DOHH2 (cell line): ENCODE results near the gene CHN2.

ENCODE experiments used
- H3F3A ChIP-seq: fragments of 200-600 bp; sonication (generic), shearing (Covaris generic); 2 replicates; pipeline ENCODE4 v1.6.0; 2016; ENCODE audit warnings: antibody characterized with exemption, mild to moderate bottlenecking; ENCODE audit not compliant: control insufficient read depth, insufficient read depth
- H3K27ac ChIP-seq: fragments of 200-600 bp; sonication (generic); 2 replicates; pipeline ENCODE4 v1.5.1; 2014; ENCODE audit warnings: low read depth, mild to moderate bottlenecking, low read length, moderate library complexity
- H3K27me3 ChIP-seq: fragments of 200-600 bp; sonication (generic); 2 replicates; pipeline ENCODE4 v1.6.1; 2014; ENCODE audit warnings: mild to moderate bottlenecking, low read length, mixed read lengths; ENCODE audit not compliant: control insufficient read depth
- H3K36me3 ChIP-seq: fragments of 200-600 bp; sonication (generic); 2 replicates; pipeline ENCODE4 v1.6.1; 2014; ENCODE audit warnings: mild to moderate bottlenecking, low read length, moderate library complexity, mixed read lengths; ENCODE audit not compliant: control insufficient read depth
- H3K4me1 ChIP-seq: fragments of 200-600 bp; sonication (generic); 2 replicates; pipeline ENCODE4 v1.6.1; 2014; ENCODE audit warnings: mild to moderate bottlenecking, low read length, mixed read lengths; ENCODE audit not compliant: control insufficient read depth
- H3K4me2 ChIP-seq: fragments of 200-600 bp; sonication (generic); 2 replicates; pipeline ENCODE4 v1.6.0; 2014; ENCODE audit warnings: mild to moderate bottlenecking, low read length, moderate library complexity
- H3K4me3 ChIP-seq: fragments of 200-600 bp; sonication (generic); 2 replicates; pipeline ENCODE4 v1.5.1; 2014; ENCODE audit warnings: mild to moderate bottlenecking, low read length, mixed read lengths
- H3K79me2 ChIP-seq: fragments of 200-600 bp; sonication (generic); 2 replicates; pipeline ENCODE4 v1.6.1; 2014; ENCODE audit warnings: mild to moderate bottlenecking, low read length, mixed read lengths; ENCODE audit not compliant: control insufficient read depth
- H3K9me2 ChIP-seq: fragments of 200-600 bp; sonication (generic); replicated peaks from 2 replicates; pipeline ENCODE4 v1.6.1; 2014; ENCODE audit warnings: mild to moderate bottlenecking, low read length, mixed read lengths; ENCODE audit not compliant: control insufficient read depth
- H3K9me3 ChIP-seq: fragments of 200-600 bp; sonication (generic); 2 replicates; pipeline ENCODE4 v1.6.1; 2014; ENCODE audit warnings: antibody characterized with exemption, low read length, mixed read lengths; ENCODE audit not compliant: control insufficient read depth, insufficient read depth
- H4K20me1 ChIP-seq: fragments of 200-600 bp; sonication (generic); 2 replicates; pipeline ENCODE4 v1.6.0; 2014; ENCODE audit warnings: low read depth, mild to moderate bottlenecking, antibody characterized with exemption, low read length, moderate library complexity; ENCODE audit not compliant: control insufficient read depth, insufficient read depth
- EZH2phosphoT487 ChIP-seq: fragments of 200-600 bp; sonication (generic); IDR thresholded peaks from 2 replicates; pipeline ENCODE4 v1.6.1; 2017; ENCODE audit warnings: borderline replicate concordance, mild to moderate bottlenecking, antibody characterized with exemption, low read length, moderate library complexity, mixed read lengths
- TF ChIP-seq, protein P1 (sequence below): fragments of 200-600 bp; sonication (generic); IDR thresholded peaks from one replicate; pipeline ENCODE4 v1.5.1; 2014; ENCODE audit warnings: antibody characterized with exemption, mild to moderate bottlenecking, low read depth, low read length; ENCODE audit not compliant: poor library complexity, severe bottlenecking

The CHN2 gene

DNA sequence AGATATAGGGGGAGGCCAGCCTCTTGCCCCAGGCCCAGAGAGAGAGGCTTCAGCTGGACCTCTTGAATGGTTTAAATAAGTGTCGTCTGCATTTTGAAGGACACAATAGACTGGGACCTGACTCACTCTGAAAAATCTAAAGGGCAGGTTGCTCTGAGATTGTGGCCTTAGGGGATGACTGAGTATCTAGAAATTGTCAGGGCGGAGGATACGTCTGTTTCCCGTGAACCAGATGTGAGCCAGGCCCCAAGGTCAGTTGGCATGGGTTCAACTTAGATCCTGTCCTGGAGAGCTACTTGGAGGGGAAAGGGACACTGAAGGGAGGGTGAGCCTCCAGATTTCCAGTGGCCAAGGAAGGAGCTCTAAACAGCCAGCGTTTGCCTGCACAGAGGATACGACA, 110.2 kb downstream of the CHN2 start:
- Histone ChIP-seq H3K9me3 (no peaks in the 10 kb centered on the region), H3K4me2 (no peak overlapping the region), H3K27ac (no peak overlapping the region), H3F3A (no peaks in the 10 kb centered on the region), H3K79me2 (no peaks in the 10 kb centered on the region), H3K9me2 (no peaks in the 10 kb centered on the region), H3K36me3 (no peaks in the 10 kb centered on the region), H3K4me1 (no peaks in the 10 kb centered on the region), H4K20me1 (no peaks in the 10 kb centered on the region), H3K4me3 (no peak overlapping the region), H3K27me3 (0 out of 2 replicates have a peak, but pooled peaks cover 4% of the 10 kb centered on the region)
- no peak for TF ChIP-seq EZH2phosphoT487
- TF ChIP-seq, protein P1, sequence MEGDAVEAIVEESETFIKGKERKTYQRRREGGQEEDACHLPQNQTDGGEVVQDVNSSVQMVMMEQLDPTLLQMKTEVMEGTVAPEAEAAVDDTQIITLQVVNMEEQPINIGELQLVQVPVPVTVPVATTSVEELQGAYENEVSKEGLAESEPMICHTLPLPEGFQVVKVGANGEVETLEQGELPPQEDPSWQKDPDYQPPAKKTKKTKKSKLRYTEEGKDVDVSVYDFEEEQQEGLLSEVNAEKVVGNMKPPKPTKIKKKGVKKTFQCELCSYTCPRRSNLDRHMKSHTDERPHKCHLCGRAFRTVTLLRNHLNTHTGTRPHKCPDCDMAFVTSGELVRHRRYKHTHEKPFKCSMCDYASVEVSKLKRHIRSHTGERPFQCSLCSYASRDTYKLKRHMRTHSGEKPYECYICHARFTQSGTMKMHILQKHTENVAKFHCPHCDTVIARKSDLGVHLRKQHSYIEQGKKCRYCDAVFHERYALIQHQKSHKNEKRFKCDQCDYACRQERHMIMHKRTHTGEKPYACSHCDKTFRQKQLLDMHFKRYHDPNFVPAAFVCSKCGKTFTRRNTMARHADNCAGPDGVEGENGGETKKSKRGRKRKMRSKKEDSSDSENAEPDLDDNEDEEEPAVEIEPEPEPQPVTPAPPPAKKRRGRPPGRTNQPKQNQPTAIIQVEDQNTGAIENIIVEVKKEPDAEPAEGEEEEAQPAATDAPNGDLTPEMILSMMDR = no peak

DNA sequence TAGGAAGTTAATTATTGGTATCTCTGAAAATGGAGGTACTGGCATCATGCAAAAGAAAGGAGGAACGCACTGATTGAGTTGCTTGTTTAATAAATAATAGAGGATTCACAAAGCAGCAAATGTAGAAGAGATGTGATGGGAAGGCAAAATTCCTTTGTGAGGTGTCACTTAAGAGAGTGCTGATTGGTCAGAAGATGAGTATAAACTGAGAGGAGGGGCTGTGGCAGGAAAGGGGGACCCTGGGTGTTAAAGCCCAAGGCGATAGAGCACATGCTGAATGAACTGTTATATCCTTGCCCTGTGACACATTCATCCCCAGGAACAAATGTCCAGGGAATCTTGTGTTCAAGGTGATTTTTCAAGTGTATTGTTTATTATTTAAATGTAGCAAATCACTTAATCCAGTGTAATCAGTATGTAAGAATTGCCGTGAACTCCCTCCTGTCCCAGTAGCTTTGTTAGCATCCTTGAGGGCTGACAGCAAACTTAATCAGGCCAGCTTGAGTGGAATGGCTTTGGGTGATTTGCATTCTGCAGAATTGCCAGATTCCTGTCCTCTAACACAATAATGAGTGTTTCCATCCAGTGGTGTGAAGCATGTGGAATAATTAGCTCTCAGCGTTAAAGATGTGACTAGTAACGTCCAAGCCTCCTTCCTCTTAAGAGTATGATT, 111.9 kb downstream of the CHN2 start:
- Histone ChIP-seq H3K36me3 (no peaks in the 10 kb centered on the region), H3K4me2 (no peak overlapping the region), H3K79me2 (no peaks in the 10 kb centered on the region), H3K4me1 (no peaks in the 10 kb centered on the region), H3K27me3 (0 out of 2 replicates have a peak, but pooled peaks cover 2% of the 10 kb centered on the region), H4K20me1 (no peaks in the 10 kb centered on the region), H3K9me2 (no peaks in the 10 kb centered on the region), H3K27ac (no peak overlapping the region), H3K4me3 (no peak overlapping the region), H3K9me3 (no peaks in the 10 kb centered on the region), H3F3A (no peaks in the 10 kb centered on the region)
- TF ChIP-seq, protein P1 = no peak
- TF ChIP-seq EZH2phosphoT487 = no peak

DNA sequence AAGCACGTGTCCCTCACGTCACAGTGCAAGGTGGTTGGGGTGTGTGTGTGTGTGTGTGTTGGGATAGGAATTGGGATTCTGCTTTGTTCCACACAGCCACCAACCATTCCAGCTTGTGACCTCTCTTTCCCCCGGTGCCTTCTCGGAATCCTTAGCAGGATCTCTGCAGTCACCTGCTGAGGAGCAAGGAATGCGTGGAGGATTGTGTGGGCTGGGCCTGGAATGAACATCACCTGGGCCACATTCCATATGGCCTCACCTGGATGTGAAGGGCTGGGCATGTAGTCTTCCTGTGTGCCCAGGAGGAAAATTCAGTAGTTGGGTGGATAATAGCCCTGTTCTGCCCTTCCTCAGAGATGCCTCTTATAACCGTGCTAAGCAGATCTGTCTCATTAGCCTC, 113.8 kb downstream of the CHN2 start:
- Histone ChIP-seq H3F3A (no peaks in the 10 kb centered on the region), H3K4me2 (no peak overlapping the region), H3K9me3 (no peaks in the 10 kb centered on the region), H3K4me3 (no peak overlapping the region), H3K79me2 (no peaks in the 10 kb centered on the region), H3K27me3 (no peaks in the 10 kb centered on the region), H3K4me1 (no peaks in the 10 kb centered on the region), H4K20me1 (no peaks in the 10 kb centered on the region), H3K9me2 (no peaks in the 10 kb centered on the region), H3K27ac (no peak overlapping the region), H3K36me3 (no peaks in the 10 kb centered on the region)
- TF ChIP-seq, protein P1 = no peak
- no peak for TF ChIP-seq EZH2phosphoT487
